NCI-H748 treated with DMSO at 0.1 percent for 48 hours (cell line): ENCODE results near the gene TTYH2.

Experiments
- DNase-seq: peaks from one replicate; lab custom pipeline; 2025; lab: John Stamatoyannopoulos, UW

TTYH2 gene

GRCh38 chr17:74295625-74296547 lies 82.5 kb downstream of the TTYH2 start:
- DNase-seq, result no peak

GRCh38 chr17:74296548-74296936 lies 83.2 kb downstream of the TTYH2 start:
- DNase-seq, result no peak

DNA sequence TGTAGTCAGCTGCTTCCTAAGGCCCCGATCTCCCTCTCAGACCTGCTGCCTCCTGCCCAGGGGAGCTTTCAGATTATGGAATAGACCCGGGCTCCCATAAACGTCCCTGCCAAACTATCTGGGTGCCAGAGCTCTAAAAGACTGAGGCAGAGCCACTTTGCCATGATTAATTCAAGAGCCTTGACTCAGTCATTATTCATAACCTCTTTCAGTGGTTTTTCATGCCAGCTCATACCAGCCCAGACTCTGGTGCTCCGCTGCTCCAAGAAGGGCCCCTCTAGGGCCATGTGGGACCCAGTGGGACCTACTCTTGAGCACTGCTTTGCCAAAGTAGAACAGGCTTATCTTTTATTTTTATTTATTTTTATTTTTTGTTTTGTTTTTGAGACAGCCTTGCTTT lies 84.6 kb downstream of the TTYH2 start:
- no peak for DNase-seq

- no peak for DNase-seq
These were observed 85.4 kb downstream of the TTYH2 start for GRCh38 chr17:74298778-74299177.

GRCh38 chr17:74299226-74300009 lies 86.0 kb downstream of the TTYH2 start:
- no peak for DNase-seq

DNA sequence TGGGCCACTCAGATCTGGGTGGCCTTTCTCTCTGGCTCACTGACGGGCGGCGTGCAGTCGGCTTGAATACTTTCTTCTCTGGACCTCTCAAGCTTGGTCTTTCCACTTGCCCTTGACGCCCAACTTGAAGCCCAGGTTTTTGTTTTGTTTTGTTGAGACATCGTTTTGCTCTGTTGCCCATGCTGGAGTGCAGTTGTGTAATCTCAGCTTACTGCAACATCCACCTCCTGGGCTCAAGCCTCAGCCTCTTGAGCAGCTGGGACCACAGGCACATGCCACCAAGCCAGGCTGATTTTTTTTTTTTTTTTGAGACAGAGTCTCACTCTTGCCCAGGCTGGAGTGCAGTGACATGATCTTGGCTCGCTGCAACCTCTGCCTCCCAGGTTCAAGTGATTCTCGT lies 89.9 kb downstream of the TTYH2 start:
- no peak for DNase-seq

GRCh38 chr17:74304184-74304583 lies 90.8 kb downstream of the TTYH2 start:
- no peak for DNase-seq

GRCh38 chr17:74305865-74306654 lies 92.7 kb downstream of the TTYH2 start:
- DNase-seq, result no peak

GRCh38 chr17:74307984-74308773 lies 94.8 kb downstream of the TTYH2 start:
- DNase-seq, result no peak

DNA sequence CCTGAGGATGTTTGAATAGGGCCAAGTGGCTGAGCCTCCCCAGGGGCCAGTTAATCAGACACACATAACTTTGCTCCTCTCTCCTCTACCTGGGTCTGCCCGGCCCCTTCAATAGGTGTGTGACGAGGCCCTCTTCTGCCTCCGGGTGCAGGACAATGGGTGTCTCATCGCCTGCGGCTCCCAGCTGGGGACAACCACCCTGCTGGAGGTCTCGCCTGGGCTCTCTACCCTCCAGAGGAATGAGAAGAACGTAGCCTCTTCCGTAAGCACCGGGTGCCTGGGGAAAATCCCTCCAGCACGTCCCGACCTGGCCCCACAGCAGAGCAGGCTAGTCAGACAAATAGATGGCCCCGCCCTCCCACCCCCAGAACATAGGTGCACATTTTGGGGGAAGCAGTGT lies 96.5 kb downstream of the TTYH2 start:
- no peak for DNase-seq
